DOHH2 (cell line): Measurements from ENCODE around the gene LIF.

Experiments
- H3F3A ChIP-seq: fragments of 200-600 bp; sonication (generic), shearing (Covaris generic); 2 replicates; pipeline ENCODE4 v1.6.0; 2016; ENCODE audit warnings: antibody characterized with exemption, mild to moderate bottlenecking; ENCODE audit not compliant: control insufficient read depth, insufficient read depth
- H3K27ac ChIP-seq: fragments of 200-600 bp; sonication (generic); 2 replicates; pipeline ENCODE4 v1.5.1; 2014; ENCODE audit warnings: low read depth, mild to moderate bottlenecking, low read length, moderate library complexity
- H3K27me3 ChIP-seq: fragments of 200-600 bp; sonication (generic); 2 replicates; pipeline ENCODE4 v1.6.1; 2014; ENCODE audit warnings: mild to moderate bottlenecking, low read length, mixed read lengths; ENCODE audit not compliant: control insufficient read depth
- H3K36me3 ChIP-seq: fragments of 200-600 bp; sonication (generic); 2 replicates; pipeline ENCODE4 v1.6.1; 2014; ENCODE audit warnings: mild to moderate bottlenecking, low read length, moderate library complexity, mixed read lengths; ENCODE audit not compliant: control insufficient read depth
- H3K4me1 ChIP-seq: fragments of 200-600 bp; sonication (generic); 2 replicates; pipeline ENCODE4 v1.6.1; 2014; ENCODE audit warnings: mild to moderate bottlenecking, low read length, mixed read lengths; ENCODE audit not compliant: control insufficient read depth
- H3K4me2 ChIP-seq: fragments of 200-600 bp; sonication (generic); 2 replicates; pipeline ENCODE4 v1.6.0; 2014; ENCODE audit warnings: mild to moderate bottlenecking, low read length, moderate library complexity
- H3K4me3 ChIP-seq: fragments of 200-600 bp; sonication (generic); 2 replicates; pipeline ENCODE4 v1.5.1; 2014; ENCODE audit warnings: mild to moderate bottlenecking, low read length, mixed read lengths
- H3K79me2 ChIP-seq: fragments of 200-600 bp; sonication (generic); 2 replicates; pipeline ENCODE4 v1.6.1; 2014; ENCODE audit warnings: mild to moderate bottlenecking, low read length, mixed read lengths; ENCODE audit not compliant: control insufficient read depth
- H3K9me2 ChIP-seq: fragments of 200-600 bp; sonication (generic); replicated peaks from 2 replicates; pipeline ENCODE4 v1.6.1; 2014; ENCODE audit warnings: mild to moderate bottlenecking, low read length, mixed read lengths; ENCODE audit not compliant: control insufficient read depth
- H3K9me3 ChIP-seq: fragments of 200-600 bp; sonication (generic); 2 replicates; pipeline ENCODE4 v1.6.1; 2014; ENCODE audit warnings: antibody characterized with exemption, low read length, mixed read lengths; ENCODE audit not compliant: control insufficient read depth, insufficient read depth
- H4K20me1 ChIP-seq: fragments of 200-600 bp; sonication (generic); 2 replicates; pipeline ENCODE4 v1.6.0; 2014; ENCODE audit warnings: low read depth, mild to moderate bottlenecking, antibody characterized with exemption, low read length, moderate library complexity; ENCODE audit not compliant: control insufficient read depth, insufficient read depth
- CTCF ChIP-seq: fragments of 200-600 bp; sonication (generic); IDR thresholded peaks from one replicate; pipeline ENCODE4 v1.5.1; 2014; ENCODE audit warnings: antibody characterized with exemption, mild to moderate bottlenecking, low read depth, low read length; ENCODE audit not compliant: poor library complexity, severe bottlenecking
- EZH2phosphoT487 ChIP-seq: fragments of 200-600 bp; sonication (generic); IDR thresholded peaks from 2 replicates; pipeline ENCODE4 v1.6.1; 2017; ENCODE audit warnings: borderline replicate concordance, mild to moderate bottlenecking, antibody characterized with exemption, low read length, moderate library complexity, mixed read lengths

Gene LIF

DNA sequence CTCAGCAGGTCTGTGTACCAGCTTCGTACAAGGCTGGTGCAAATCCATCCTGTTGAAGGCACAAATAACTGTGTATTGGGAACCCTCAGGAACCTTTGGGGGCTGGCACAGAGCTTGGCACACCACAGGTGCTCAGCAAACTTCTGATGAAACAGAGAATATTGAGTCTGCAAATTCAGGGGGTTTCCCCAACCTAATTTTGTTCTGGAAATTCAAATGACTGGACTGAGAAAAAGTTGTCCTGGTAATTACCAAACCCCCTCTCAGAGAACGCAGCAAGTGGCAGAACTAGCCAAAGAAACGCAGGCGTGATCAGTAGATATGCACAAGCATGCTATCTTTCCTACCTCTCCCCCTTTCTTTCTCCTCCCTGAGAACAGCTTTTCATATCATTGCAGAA lies 47.6 kb downstream of the LIF start:
- H3K4me1 ChIP-seq = peaks cover 14% of the 10 kb centered on the region
- H3K9me3 ChIP-seq = no peaks in the 10 kb centered on the region
- no peaks in the 10 kb centered on the region for H3K9me2 ChIP-seq
- no peaks in the 10 kb centered on the region for H4K20me1 ChIP-seq
- no peaks in the 10 kb centered on the region for H3K27me3 ChIP-seq
- no peaks in the 10 kb centered on the region for H3K79me2 ChIP-seq
- H3K4me3 ChIP-seq = no peak overlapping the region
- H3K36me3 ChIP-seq = no peaks in the 10 kb centered on the region
- no peak for TF ChIP-seq CTCF
- no peak for TF ChIP-seq EZH2phosphoT487
- H3F3A ChIP-seq = no peaks in the 10 kb centered on the region
- no peak overlapping the region for H3K27ac ChIP-seq
- H3K4me2 ChIP-seq = no peak overlapping the region

DNA sequence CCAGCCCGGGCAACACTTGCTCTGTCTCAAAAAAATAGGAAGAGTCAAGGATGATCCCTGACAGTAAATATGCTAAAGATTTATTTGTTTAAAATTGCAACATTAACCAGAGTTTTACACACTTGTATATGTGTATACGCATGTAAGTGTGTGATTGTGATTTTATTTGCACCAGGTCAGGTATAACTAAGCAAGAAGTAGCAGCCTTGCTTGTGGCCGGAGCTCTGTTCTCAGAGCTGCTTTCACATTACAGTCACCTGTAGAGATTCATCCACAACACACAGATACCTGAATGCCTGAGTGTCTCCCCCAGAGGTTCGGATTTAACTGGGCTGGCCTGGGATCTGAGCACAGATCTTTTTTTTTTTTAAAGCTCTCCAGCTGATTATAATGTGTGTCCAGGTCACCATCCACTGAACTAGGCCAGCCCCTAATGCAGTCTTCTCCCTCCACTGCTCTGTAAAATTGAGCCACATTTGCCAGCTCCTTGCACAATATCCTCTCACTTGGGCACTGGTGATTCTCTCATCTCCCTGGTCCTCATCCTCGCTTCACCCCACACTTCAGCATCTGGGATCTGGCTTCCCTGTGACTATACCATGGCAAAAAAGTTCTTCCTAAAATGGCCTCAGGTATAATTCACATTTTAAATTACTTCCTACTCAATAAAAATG lies 48.3 kb downstream of the LIF start:
- Histone ChIP-seq H3K4me2 (no peak overlapping the region), H3K27me3 (no peaks in the 10 kb centered on the region), H3K36me3 (no peaks in the 10 kb centered on the region), H3F3A (no peaks in the 10 kb centered on the region), H3K9me3 (no peaks in the 10 kb centered on the region), H3K4me1 (peaks cover 14% of the 10 kb centered on the region), H3K9me2 (no peaks in the 10 kb centered on the region), H4K20me1 (no peaks in the 10 kb centered on the region), H3K27ac (no peak overlapping the region), H3K4me3 (no peak overlapping the region), H3K79me2 (no peaks in the 10 kb centered on the region)
- no peak for TF ChIP-seq EZH2phosphoT487
- no peak for TF ChIP-seq CTCF

- TF ChIP-seq EZH2phosphoT487 = no peak
- TF ChIP-seq CTCF = no peak
- Histone ChIP-seq H3K4me1 (peaks cover 20% of the 10 kb centered on the region), H3K4me2 (no peak overlapping the region), H3K9me2 (no peaks in the 10 kb centered on the region), H3K4me3 (no peak overlapping the region), H3K9me3 (no peaks in the 10 kb centered on the region), H3F3A (no peaks in the 10 kb centered on the region), H3K27ac (no peak overlapping the region), H3K79me2 (no peaks in the 10 kb centered on the region), H3K36me3 (no peaks in the 10 kb centered on the region), H3K27me3 (no peaks in the 10 kb centered on the region), H4K20me1 (no peaks in the 10 kb centered on the region)
Observed at GRCh38 chr22:30197389-30197788, 49.2 kb downstream of the LIF start.
